ENCODE data around the gene CLEC16A. TPM values are rescaled to one million over a fixed set of nuclear protein-coding genes. Genes with fewer than 3 reads are reported as not detected.

CLEC16A gene
- total RNA-seq, 4 donors from 2014 or later: 19.9 to 38.3 (median 35.0) TPM

DNA sequence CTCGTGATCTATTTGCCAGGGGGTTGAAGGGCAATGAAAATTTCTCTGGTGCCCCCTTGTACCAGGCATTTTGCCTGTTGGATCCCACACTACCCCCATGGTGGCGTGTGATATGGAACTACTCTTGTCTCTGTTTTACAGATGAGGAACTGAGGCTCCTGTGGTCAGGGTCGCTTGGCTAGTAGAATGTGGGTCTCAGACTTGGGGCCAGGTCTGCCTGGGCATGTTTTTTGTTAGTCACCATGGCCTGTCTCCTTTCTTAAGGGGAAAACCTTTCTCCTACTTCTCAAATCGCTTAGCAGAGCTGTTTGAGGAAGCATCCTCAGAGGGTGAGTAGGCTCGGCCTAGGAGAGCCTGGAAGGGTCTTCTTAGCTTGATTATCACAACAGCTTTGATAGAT lies 51.2 kb downstream of the CLEC16A start:
- 76% methylated on average over 2 of the region's 5 CpGs; no CpG with 5 or more reads in 1 of the 2 donors for WGBS, 2 donors (ENCODE audit: low coverage in 1 of 2)
- Histone ChIP-seq H3K4me1 (peaks cover 0 to 16% (median 8%) of the 10 kb centered on the region in 3 donors), H3K9me3 (no peaks in the 10 kb centered on the region), H3K27ac (no peak overlapping the region), H3K4me3 (no peak overlapping the region), H3K36me3 (peaks cover 0 to 71% of the 10 kb centered on the region in 2 donors), H3K27me3 (no peaks in the 10 kb centered on the region)
- no peak for TF ChIP-seq POLR2AphosphoS5 (IDR thresholded peaks at IDR 0.05)
- TF ChIP-seq EP300 (IDR thresholded peaks at IDR 0.05): no peak
- TF ChIP-seq, protein P1, sequence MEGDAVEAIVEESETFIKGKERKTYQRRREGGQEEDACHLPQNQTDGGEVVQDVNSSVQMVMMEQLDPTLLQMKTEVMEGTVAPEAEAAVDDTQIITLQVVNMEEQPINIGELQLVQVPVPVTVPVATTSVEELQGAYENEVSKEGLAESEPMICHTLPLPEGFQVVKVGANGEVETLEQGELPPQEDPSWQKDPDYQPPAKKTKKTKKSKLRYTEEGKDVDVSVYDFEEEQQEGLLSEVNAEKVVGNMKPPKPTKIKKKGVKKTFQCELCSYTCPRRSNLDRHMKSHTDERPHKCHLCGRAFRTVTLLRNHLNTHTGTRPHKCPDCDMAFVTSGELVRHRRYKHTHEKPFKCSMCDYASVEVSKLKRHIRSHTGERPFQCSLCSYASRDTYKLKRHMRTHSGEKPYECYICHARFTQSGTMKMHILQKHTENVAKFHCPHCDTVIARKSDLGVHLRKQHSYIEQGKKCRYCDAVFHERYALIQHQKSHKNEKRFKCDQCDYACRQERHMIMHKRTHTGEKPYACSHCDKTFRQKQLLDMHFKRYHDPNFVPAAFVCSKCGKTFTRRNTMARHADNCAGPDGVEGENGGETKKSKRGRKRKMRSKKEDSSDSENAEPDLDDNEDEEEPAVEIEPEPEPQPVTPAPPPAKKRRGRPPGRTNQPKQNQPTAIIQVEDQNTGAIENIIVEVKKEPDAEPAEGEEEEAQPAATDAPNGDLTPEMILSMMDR (IDR thresholded peaks at IDR 0.05): no peak
- TF ChIP-seq POLR2A (IDR thresholded peaks at IDR 0.05): no peak
- no peak for ATAC-seq

DNA sequence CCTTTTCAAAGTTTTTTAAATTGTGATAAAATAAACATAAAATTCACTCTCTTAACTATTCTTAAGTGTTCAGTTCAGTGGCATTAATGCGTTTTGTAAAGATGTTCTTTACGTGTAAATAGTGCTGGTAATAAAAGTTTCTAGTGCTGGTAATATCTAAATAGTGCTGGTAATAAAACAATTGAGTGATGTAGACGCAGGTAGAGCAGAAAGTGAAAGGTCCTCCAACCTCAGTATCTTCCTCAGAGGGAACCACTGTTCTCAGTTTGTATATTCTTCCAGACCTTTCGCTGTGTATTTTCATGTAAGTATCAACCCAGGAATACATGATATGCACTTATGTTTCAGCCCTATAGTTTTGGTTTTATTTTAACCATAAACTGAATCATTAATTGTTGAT lies 53.1 kb downstream of the CLEC16A start:
- WGBS, 2 donors (ENCODE audit: low coverage in 1 of 2): 89 to 97% methylated on average over 4 of the region's 4 CpGs
- no peak for TF ChIP-seq EP300 (IDR thresholded peaks at IDR 0.05)
- TF ChIP-seq POLR2A (IDR thresholded peaks at IDR 0.05): no peak
- TF ChIP-seq, protein P1 (IDR thresholded peaks at IDR 0.05): no peak
- TF ChIP-seq POLR2AphosphoS5 (IDR thresholded peaks at IDR 0.05): no peak
- H3K36me3 ChIP-seq: peaks cover 0 to 70% of the 10 kb centered on the region in 2 donors
- no peak for ATAC-seq
- no peaks in the 10 kb centered on the region for H3K9me3 ChIP-seq
- H3K27ac ChIP-seq: no peak overlapping the region
- H3K4me3 ChIP-seq: no peak overlapping the region
- H3K4me1 ChIP-seq: peaks cover 0 to 5% (median 0%) of the 10 kb centered on the region in 3 donors
- no peaks in the 10 kb centered on the region for H3K27me3 ChIP-seq

DNA sequence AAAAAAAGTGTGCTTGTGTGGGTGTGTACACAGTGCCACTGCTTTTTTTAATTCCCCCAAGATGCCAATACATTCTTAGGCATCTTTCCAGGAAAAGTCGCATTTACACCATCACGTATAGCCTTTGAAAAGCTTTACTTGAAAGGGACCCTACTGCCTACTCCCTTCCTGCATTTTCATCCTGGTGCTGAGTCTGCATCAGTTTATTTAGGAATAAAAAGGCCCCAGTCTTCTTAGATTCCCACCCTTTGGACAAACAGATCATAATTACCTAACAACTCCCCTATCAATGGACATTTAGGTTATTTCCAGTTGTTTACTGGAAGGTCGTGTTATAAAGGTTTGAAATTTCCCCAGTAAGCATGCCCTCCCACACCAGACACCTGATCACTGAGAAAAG lies 54.9 kb downstream of the CLEC16A start:
- 45 to 72% methylated on average over 3 of the region's 3 CpGs for WGBS, 2 donors (ENCODE audit: low coverage in 1 of 2)
- Histone ChIP-seq H3K9me3 (no peaks in the 10 kb centered on the region), H3K27ac (no peak overlapping the region), H3K4me1 (peaks cover 0 to 4% (median 0%) of the 10 kb centered on the region in 3 donors), H3K27me3 (no peaks in the 10 kb centered on the region), H3K4me3 (no peak overlapping the region), H3K36me3 (peaks cover 0 to 82% of the 10 kb centered on the region in 2 donors)
- ATAC-seq: no peak
- no peak for TF ChIP-seq EP300 (IDR thresholded peaks at IDR 0.05)
- no peak for TF ChIP-seq POLR2AphosphoS5 (IDR thresholded peaks at IDR 0.05)
- TF ChIP-seq POLR2A (IDR thresholded peaks at IDR 0.05): no peak
- TF ChIP-seq, protein P1 (IDR thresholded peaks at IDR 0.05): no peak

DNA sequence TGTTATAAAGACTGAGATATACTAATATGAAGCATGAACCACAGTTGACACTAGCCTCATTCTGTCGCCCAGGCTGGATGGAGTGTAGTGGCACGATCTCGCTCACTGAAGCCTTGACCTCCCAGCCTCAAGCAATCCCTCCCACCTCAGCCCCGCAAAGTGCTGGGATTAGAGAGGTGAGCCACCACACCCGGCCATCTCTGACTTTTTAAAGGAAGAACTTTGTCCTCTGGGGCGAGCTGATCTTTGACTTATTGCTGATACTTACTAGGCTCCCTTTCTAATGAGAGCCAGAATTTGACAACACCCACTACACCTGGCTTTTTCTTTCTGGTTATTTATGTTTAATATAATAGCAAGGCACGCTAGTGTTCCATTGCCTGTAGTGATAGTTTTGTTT lies 57.2 kb downstream of the CLEC16A start:
- no peak for ATAC-seq
- Histone ChIP-seq H3K27ac (no peak overlapping the region), H3K27me3 (no peaks in the 10 kb centered on the region), H3K4me3 (no peak overlapping the region), H3K36me3 (peaks cover 0 to 77% of the 10 kb centered on the region in 2 donors), H3K9me3 (no peaks in the 10 kb centered on the region), H3K4me1 (peaks cover 0 to 14% (median 0%) of the 10 kb centered on the region in 3 donors)
- 93 to 100% methylated on average over 6 to 7 of the region's 7 CpGs for WGBS, 2 donors (ENCODE audit: low coverage in 1 of 2)
- TF ChIP-seq, protein P1 (IDR thresholded peaks at IDR 0.05): no peak
- no peak for TF ChIP-seq POLR2AphosphoS5 (IDR thresholded peaks at IDR 0.05)
- no peak for TF ChIP-seq POLR2A (IDR thresholded peaks at IDR 0.05)
- no peak for TF ChIP-seq EP300 (IDR thresholded peaks at IDR 0.05)

DNA sequence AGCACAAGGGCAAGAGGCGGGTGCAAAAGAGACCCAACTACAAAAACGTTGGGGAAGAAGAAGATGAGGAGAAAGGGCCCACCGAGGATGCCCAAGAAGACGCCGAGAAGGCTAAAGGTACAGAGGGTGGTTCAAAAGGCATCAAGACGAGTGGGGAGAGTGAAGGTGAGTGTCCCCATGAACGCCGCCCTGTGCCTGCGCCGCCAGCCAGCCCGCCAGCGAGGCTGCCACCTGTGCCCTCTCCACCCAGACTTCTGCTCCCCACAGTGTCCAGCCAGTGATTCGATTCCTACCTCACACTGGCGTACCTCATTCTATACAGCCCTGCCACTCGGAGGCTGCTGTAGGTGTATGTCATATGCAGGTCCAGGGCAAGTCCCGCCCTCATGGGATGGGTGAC lies 58.8 kb downstream of the CLEC16A start:
- 95% methylated on average over 13 of the region's 16 CpGs; no CpG with 5 or more reads in 1 of the 2 donors for WGBS, 2 donors (ENCODE audit: low coverage in 1 of 2)
- TF ChIP-seq POLR2A (IDR thresholded peaks at IDR 0.05) (no peak), POLR2AphosphoS5 (IDR thresholded peaks at IDR 0.05) (no peak), EP300 (IDR thresholded peaks at IDR 0.05) (no peak)
- TF ChIP-seq, protein P1 (IDR thresholded peaks at IDR 0.05): no peak
- no peak for ATAC-seq
- H3K36me3 ChIP-seq: peaks cover 0 to 63% of the 10 kb centered on the region in 2 donors
- H3K27ac ChIP-seq: no peak overlapping the region
- H3K4me3 ChIP-seq: no peak overlapping the region
- no peaks in the 10 kb centered on the region for H3K9me3 ChIP-seq
- peaks cover 0 to 14% (median 0%) of the 10 kb centered on the region in 3 donors for H3K4me1 ChIP-seq
- H3K27me3 ChIP-seq: no peaks in the 10 kb centered on the region

All from gastroesophageal sphincter (tissue), 4 donors.